ENCODE measurements around the gene PEMT.
"Not testable (repeated sequence)": the region's sequence is repeated elsewhere in the genome, so short reads cannot be mapped to it uniquely, and the experiment has no call there.

The PEMT gene

GRCh38 chr17:17491546-17491988 is 99.9 kb downstream of the PEMT start:
- Histone ChIP-seq H2AFZ (ENCODE audit: low read length, unreplicated experiment) (no peak overlapping the region), H3K4me1 (ENCODE audit: control insufficient read depth, insufficient read depth, low read length, unreplicated experiment) (no peaks in the 10 kb centered on the region), H3K36me3 (ENCODE audit: insufficient read depth, low read length) (peaks cover 8% of the 10 kb centered on the region; the same call in 1 of the 2 replicates)

GRCh38 chr17:17491031-17491471 is 100.5 kb downstream of the PEMT start:
- no peaks in the 10 kb centered on the region for H3K4me1 ChIP-seq (ENCODE audit: control insufficient read depth, insufficient read depth, low read length, unreplicated experiment)
- H2AFZ ChIP-seq (ENCODE audit: low read length, unreplicated experiment) = no peak overlapping the region
- no peaks in the 10 kb centered on the region for H3K27me3 ChIP-seq (ENCODE audit: insufficient read depth, low read length)
- H3K36me3 ChIP-seq (ENCODE audit: insufficient read depth, low read length) = peaks cover 8% of the 10 kb centered on the region; the same call in 1 of the 2 replicates
- H3K4me3 ChIP-seq (ENCODE audit: low read depth, low read length) = no peak overlapping the region
- H3K79me2 ChIP-seq (ENCODE audit: control insufficient read depth, insufficient read depth, low read length, unreplicated experiment) = peaks cover 2% of the 10 kb centered on the region
- H3K27ac ChIP-seq (ENCODE audit: low read depth, low read length) = no peak overlapping the region

More at GRCh38 chr17:17491546-17491988, 99.9 kb downstream of the PEMT start:
- Histone ChIP-seq H3K79me2 (ENCODE audit: control insufficient read depth, insufficient read depth, low read length, unreplicated experiment) (peaks cover 2% of the 10 kb centered on the region), H3K4me3 (ENCODE audit: low read depth, low read length) (no peak overlapping the region), H3K27me3 (ENCODE audit: insufficient read depth, low read length) (no peaks in the 10 kb centered on the region), H3K27ac (ENCODE audit: low read depth, low read length) (no peak overlapping the region)

- Histone ChIP-seq H3K27me3 (ENCODE audit: insufficient read depth, low read length) (no peaks in the 10 kb centered on the region), H3K27ac (ENCODE audit: low read depth, low read length) (no peak overlapping the region), H3K36me3 (ENCODE audit: insufficient read depth, low read length) (peaks cover 8% of the 10 kb centered on the region; the same call in 1 of the 2 replicates), H3K4me1 (ENCODE audit: control insufficient read depth, insufficient read depth, low read length, unreplicated experiment) (peaks cover 4% of the 10 kb centered on the region), H2AFZ (ENCODE audit: low read length, unreplicated experiment) (no peak overlapping the region), H3K79me2 (ENCODE audit: control insufficient read depth, insufficient read depth, low read length, unreplicated experiment) (peaks cover 23% of the 10 kb centered on the region), H3K4me3 (ENCODE audit: low read depth, low read length) (no peak overlapping the region)
Observed at GRCh38 chr17:17487998-17488397, 103.5 kb downstream of the PEMT start.

GRCh38 chr17:17486416-17486815 is 105.1 kb downstream of the PEMT start:
- not testable (repeated sequence) for H3K27me3 ChIP-seq (ENCODE audit: insufficient read depth, low read length); H3K4me1 ChIP-seq (ENCODE audit: control insufficient read depth, insufficient read depth, low read length, unreplicated experiment); H3K27ac ChIP-seq (ENCODE audit: low read depth, low read length); H3K36me3 ChIP-seq (ENCODE audit: insufficient read depth, low read length); H3K4me3 ChIP-seq (ENCODE audit: low read depth, low read length); H2AFZ ChIP-seq (ENCODE audit: low read length, unreplicated experiment)
- peaks cover 39% of the 10 kb centered on the region for H3K79me2 ChIP-seq (ENCODE audit: control insufficient read depth, insufficient read depth, low read length, unreplicated experiment)

GRCh38 chr17:17485420-17485819 is 106.1 kb downstream of the PEMT start:
- H3K36me3 ChIP-seq (ENCODE audit: insufficient read depth, low read length) = 0 out of 2 replicates have a peak, but pooled peaks cover 8% of the 10 kb centered on the region
- peaks cover 49% of the 10 kb centered on the region for H3K79me2 ChIP-seq (ENCODE audit: control insufficient read depth, insufficient read depth, low read length, unreplicated experiment)

GRCh38 chr17:17484451-17484899 is 107.0 kb downstream of the PEMT start:
- Histone ChIP-seq H3K27ac (ENCODE audit: low read depth, low read length) (no peak overlapping the region; the same call in 1 of the 2 replicates), H3K79me2 (ENCODE audit: control insufficient read depth, insufficient read depth, low read length, unreplicated experiment) (peaks cover 58% of the 10 kb centered on the region), H3K27me3 (ENCODE audit: insufficient read depth, low read length) (no peaks in the 10 kb centered on the region), H3K36me3 (ENCODE audit: insufficient read depth, low read length) (0 out of 2 replicates have a peak, but pooled peaks cover 8% of the 10 kb centered on the region), H2AFZ (ENCODE audit: low read length, unreplicated experiment) (no peak overlapping the region), H3K4me3 (ENCODE audit: low read depth, low read length) (no peak overlapping the region), H3K4me1 (ENCODE audit: control insufficient read depth, insufficient read depth, low read length, unreplicated experiment) (peaks cover 4% of the 10 kb centered on the region)

More at GRCh38 chr17:17485420-17485819, 106.1 kb downstream of the PEMT start:
- Histone ChIP-seq H3K27ac (ENCODE audit: low read depth, low read length) (no peak overlapping the region), H3K27me3 (ENCODE audit: insufficient read depth, low read length) (no peaks in the 10 kb centered on the region), H2AFZ (ENCODE audit: low read length, unreplicated experiment) (no peak overlapping the region), H3K4me1 (ENCODE audit: control insufficient read depth, insufficient read depth, low read length, unreplicated experiment) (peaks cover 4% of the 10 kb centered on the region), H3K4me3 (ENCODE audit: low read depth, low read length) (no peak overlapping the region)

GRCh38 chr17:17481860-17482259 is 109.6 kb downstream of the PEMT start:
- peaks cover 84% of the 10 kb centered on the region for H3K79me2 ChIP-seq (ENCODE audit: control insufficient read depth, insufficient read depth, low read length, unreplicated experiment)
- no peaks in the 10 kb centered on the region for H3K36me3 ChIP-seq (ENCODE audit: insufficient read depth, low read length)
- no peak overlapping the region for H2AFZ ChIP-seq (ENCODE audit: low read length, unreplicated experiment)
- H3K4me1 ChIP-seq (ENCODE audit: control insufficient read depth, insufficient read depth, low read length, unreplicated experiment) = peaks cover 18% of the 10 kb centered on the region
- no peaks in the 10 kb centered on the region for H3K27me3 ChIP-seq (ENCODE audit: insufficient read depth, low read length)
- no peak overlapping the region for H3K4me3 ChIP-seq (ENCODE audit: low read depth, low read length)
- H3K27ac ChIP-seq (ENCODE audit: low read depth, low read length) = no peak overlapping the region

- Histone ChIP-seq H3K4me3 (ENCODE audit: low read depth, low read length) (no peak overlapping the region), H3K36me3 (ENCODE audit: insufficient read depth, low read length) (no peaks in the 10 kb centered on the region)
Observed at GRCh38 chr17:17480593-17481148, 110.8 kb downstream of the PEMT start.

GRCh38 chr17:17479209-17479608 is 112.3 kb downstream of the PEMT start:
- no peaks in the 10 kb centered on the region for H3K27me3 ChIP-seq (ENCODE audit: insufficient read depth, low read length)
- H2AFZ ChIP-seq (ENCODE audit: low read length, unreplicated experiment) = no peak overlapping the region
- peaks cover 71% of the 10 kb centered on the region for H3K79me2 ChIP-seq (ENCODE audit: control insufficient read depth, insufficient read depth, low read length, unreplicated experiment)
- no peak overlapping the region for H3K27ac ChIP-seq (ENCODE audit: low read depth, low read length)
- H3K36me3 ChIP-seq (ENCODE audit: insufficient read depth, low read length) = no peaks in the 10 kb centered on the region
- peaks cover 15% of the 10 kb centered on the region for H3K4me1 ChIP-seq (ENCODE audit: control insufficient read depth, insufficient read depth, low read length, unreplicated experiment)
- no peak overlapping the region for H3K4me3 ChIP-seq (ENCODE audit: low read depth, low read length)

More at GRCh38 chr17:17480593-17481148, 110.8 kb downstream of the PEMT start:
- no peak overlapping the region for H3K27ac ChIP-seq (ENCODE audit: low read depth, low read length)
- no peaks in the 10 kb centered on the region for H3K27me3 ChIP-seq (ENCODE audit: insufficient read depth, low read length)
- H3K79me2 ChIP-seq (ENCODE audit: control insufficient read depth, insufficient read depth, low read length, unreplicated experiment) = peaks cover 83% of the 10 kb centered on the region
- no peak overlapping the region for H2AFZ ChIP-seq (ENCODE audit: low read length, unreplicated experiment)
- peaks cover 18% of the 10 kb centered on the region for H3K4me1 ChIP-seq (ENCODE audit: control insufficient read depth, insufficient read depth, low read length, unreplicated experiment)

- H3K27ac ChIP-seq (ENCODE audit: low read depth, low read length) = peak within 1 kb of the TSS; percentile 77
- peaks cover 51% of the 10 kb centered on the region for H3K79me2 ChIP-seq (ENCODE audit: control insufficient read depth, insufficient read depth, low read length, unreplicated experiment)
- H3K36me3 ChIP-seq (ENCODE audit: insufficient read depth, low read length) = no peaks in the 10 kb centered on the region
- H2AFZ ChIP-seq (ENCODE audit: low read length, unreplicated experiment) = peak within 1 kb of the TSS; percentile 19
- no peaks in the 10 kb centered on the region for H3K27me3 ChIP-seq (ENCODE audit: insufficient read depth, low read length)
- peaks cover 16% of the 10 kb centered on the region for H3K4me1 ChIP-seq (ENCODE audit: control insufficient read depth, insufficient read depth, low read length, unreplicated experiment)
- H3K4me3 ChIP-seq (ENCODE audit: low read depth, low read length) = peak within 1 kb of the TSS; percentile 95
Observed at GRCh38 chr17:17476865-17477467, 114.5 kb downstream of the PEMT start, which contains the start of gene MED9. MED9 (plus strand) TSS chr17:17477000; CDS start chr17:17477042, 42 bp downstream.

GRCh38 chr17:17474341-17474740 is 117.2 kb downstream of the PEMT start:
- Histone ChIP-seq H3K27me3 (ENCODE audit: insufficient read depth, low read length) (peaks cover 4% of the 10 kb centered on the region), H3K4me1 (ENCODE audit: control insufficient read depth, insufficient read depth, low read length, unreplicated experiment) (peaks cover 16% of the 10 kb centered on the region), H3K27ac (ENCODE audit: low read depth, low read length) (no peak overlapping the region), H2AFZ (ENCODE audit: low read length, unreplicated experiment) (no peak overlapping the region), H3K36me3 (ENCODE audit: insufficient read depth, low read length) (no peaks in the 10 kb centered on the region), H3K79me2 (ENCODE audit: control insufficient read depth, insufficient read depth, low read length, unreplicated experiment) (peaks cover 25% of the 10 kb centered on the region), H3K4me3 (ENCODE audit: low read depth, low read length) (no peak overlapping the region)

Data from ACC112 (cell line).